Activated CD4-positive, CD25-positive, alpha-beta regulatory T cell treated with anti-CD3 and anti-CD28 coated beads, Interleukin-2, amount 50 U/mL, for 24 hours (primary cell): Measurements from ENCODE around the gene ARID5A.
"Not testable (repeated sequence)": the region's sequence is repeated elsewhere in the genome, so short reads cannot be mapped to it uniquely, and the experiment has no call there.

Experiments used
- ATAC-seq, 2 donors: fragments of 150-1000 bp; cut with Tn5 transposase; one replicate each; pipeline ENCODE4 v1.10.0; 2021; ENCODE audit warnings: mild to moderate bottlenecking in 1 of 2, moderate library complexity in 1 of 2

Gene ARID5A

GRCh38 chr2:96541398-96542152 is 5.0 kb downstream of the ARID5A start:
- no peak for ATAC-seq

GRCh38 chr2:96542357-96542977 is 5.9 kb downstream of the ARID5A start:
- ATAC-seq = no peak

- peak in 1 of 2 donors; percentile 28 for ATAC-seq
Measured at GRCh38 chr2:96546321-96546720, 9.8 kb downstream of the ARID5A start.

- no peak for ATAC-seq
Measured at GRCh38 chr2:96546797-96547196, 10.2 kb downstream of the ARID5A start.

DNA sequence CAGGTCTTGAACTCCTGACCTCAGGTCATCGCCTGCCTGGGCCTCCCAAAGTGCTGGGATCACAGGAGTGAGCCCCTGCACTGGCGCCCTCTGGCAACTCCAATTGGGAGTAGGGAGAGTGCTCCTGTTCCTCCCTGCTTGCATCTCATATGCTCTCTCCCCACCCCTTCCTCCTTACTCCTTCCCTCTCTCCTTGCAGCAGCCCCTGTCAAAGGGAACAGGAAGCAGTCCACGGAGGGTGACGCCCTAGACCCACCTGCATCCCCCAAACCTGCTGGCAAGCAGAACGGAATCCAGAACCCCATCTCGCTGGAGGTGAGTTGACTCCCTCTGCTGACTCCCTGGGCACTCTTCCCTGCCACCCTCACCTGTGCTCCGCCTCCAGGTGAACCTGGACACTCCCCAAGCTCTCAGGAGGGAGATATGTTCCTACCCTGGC is 10.7 kb downstream of the ARID5A start:
- no peak for ATAC-seq

DNA sequence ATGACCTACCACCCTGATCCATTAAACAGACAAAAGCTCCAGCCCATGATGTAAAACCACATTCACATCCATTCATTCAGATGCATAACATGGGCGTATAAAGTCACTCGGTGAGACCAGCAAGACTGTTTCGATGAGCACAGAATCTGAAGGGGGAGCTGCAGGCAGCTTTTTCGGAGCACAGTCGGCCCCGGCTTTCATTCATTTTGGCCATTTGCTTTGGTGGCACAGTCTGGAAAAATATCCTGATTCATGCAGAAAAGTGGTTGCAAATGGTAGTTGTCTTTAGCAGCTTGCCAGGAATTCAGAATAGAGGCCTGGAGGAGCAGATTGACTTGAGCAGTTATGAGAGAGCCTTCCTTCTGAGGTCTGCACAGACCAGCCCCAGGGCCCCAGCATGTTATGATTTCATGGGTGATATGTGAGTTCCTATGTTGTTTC is 11.2 kb downstream of the ARID5A start:
- no peak for ATAC-seq

GRCh38 chr2:96548558-96549465 is 12.3 kb downstream of the ARID5A start:
- no peak for ATAC-seq

DNA sequence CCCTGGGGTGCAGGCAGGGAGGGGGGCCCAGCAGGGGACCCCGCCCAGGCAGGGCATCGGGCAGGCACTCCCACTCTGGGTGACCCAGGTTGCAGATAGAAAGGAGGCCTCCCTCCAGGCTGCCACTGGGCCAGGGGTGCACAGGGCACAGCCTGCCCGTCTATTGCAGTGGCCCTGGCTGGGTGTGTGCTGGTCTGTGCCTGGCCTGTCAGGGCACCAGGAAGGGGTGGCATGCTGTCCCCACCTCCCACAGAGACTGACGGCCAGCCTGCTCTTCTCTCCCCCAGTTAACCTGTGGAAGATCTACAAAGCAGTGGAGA is 12.9 kb downstream of the ARID5A start:
- no peak for ATAC-seq

DNA sequence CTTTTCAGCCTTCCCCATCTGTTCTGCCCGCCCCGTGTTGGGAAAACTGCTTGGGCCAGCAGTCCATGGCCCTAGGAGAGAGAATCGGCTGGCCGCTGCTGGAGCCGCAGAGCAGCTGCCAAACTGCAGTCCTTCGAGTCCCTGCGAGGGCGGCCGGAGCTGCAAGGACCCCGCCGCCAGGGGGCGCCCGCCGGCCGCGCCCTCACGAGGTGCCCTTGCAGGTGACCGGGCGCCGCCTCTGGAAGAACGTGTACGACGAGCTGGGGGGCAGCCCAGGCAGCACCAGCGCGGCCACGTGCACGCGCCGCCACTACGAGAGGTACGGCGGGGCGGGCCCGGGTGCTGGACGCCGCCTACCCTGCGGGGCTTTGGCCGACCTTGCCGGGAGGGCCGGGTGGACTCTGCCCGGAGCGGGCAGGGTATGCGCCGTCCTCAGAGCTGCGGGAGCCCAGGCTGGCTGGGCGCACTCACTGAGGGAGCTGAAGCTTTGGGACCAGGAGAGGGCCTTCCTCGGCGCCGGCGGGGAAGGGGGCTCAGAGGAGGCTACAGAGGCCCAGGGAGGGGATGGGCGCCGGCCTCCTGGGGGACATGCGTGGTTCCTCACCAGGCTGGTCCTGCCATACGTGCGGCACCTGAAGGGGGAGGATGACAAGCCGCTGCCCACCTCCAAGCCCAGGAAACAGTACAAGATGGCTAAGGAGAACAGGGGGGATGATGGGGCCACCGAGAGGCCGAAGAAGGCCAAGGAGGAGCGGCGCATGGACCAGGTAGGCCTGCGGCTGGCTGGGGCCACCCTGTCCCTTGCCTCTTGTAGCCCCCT is 13.6 kb downstream of the ARID5A start:
- ATAC-seq = no peak

GRCh38 chr2:96550787-96551604 is 14.4 kb downstream of the ARID5A start:
- no peak for ATAC-seq

DNA sequence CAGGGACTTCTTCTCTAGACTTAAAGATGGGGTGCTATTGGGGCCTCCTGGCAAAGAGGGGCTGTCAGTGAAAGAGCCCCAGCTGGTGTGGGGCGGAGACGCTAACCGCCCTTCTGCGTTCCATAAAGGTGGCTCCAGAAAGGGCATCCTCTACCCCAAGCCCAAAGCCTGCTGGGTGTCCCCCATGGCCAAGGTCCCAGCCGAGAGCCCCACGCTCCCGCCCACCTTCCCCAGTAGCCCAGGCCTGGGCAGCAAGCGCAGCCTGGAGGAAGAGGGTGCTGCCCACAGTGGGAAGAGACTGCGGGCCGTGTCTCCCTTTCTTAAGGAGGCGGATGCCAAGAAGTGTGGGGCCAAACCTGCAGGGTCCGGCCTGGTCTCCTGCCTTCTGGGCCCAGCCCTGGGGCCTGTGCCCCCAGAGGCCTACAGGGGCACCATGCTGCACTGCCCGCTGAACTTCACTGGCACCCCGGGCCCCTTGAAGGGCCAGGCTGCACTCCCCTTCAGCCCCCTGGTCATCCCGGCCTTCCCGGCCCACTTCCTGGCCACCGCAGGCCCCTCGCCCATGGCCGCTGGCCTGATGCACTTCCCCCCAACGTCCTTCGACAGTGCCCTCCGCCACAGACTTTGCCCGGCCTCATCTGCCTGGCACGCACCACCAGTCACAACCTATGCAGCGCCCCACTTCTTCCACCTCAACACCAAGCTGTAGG is 15.2 kb downstream of the ARID5A start:
- no peak for ATAC-seq

GRCh38 chr2:96552315-96553175 is 16.0 kb downstream of the ARID5A start:
- ATAC-seq = no peak

DNA sequence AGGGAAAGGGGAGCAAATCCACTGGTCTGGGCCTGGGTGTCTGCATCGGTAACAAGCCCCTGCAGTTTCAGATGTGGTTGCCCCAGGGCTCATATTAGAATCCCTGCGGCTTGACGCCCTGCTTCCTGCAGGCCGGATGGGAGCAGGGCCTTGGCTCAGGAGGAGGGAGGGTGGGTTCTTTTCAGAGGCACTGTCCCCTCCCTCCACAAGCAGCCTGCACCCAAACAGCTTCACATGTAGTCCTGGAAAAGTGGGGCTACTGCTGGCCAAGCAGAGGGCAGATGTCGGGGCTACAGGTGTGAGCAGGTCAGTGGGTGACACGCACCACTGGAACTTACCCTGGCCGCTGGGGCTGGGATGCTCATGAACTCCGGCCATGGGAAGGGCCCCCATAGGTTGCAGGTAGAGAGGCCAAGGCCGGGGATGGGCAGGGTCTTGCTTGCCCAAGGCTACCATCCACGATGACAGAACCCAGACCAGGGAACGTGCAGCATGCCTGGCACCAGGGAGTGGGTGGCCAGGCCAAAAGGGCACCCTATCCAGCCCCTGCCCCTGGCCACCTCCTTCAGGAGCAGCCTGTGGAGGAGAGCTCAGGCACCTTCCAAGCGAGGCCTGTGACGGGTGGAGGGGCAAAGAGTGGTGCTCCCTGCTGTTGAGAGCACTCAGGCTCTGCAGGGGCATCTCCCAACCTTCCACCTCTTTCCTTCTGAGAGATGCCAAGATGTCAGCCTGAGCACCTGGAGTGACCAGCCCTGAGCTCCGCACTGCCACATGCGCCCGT is 16.8 kb downstream of the ARID5A start:
- no peak for ATAC-seq

DNA sequence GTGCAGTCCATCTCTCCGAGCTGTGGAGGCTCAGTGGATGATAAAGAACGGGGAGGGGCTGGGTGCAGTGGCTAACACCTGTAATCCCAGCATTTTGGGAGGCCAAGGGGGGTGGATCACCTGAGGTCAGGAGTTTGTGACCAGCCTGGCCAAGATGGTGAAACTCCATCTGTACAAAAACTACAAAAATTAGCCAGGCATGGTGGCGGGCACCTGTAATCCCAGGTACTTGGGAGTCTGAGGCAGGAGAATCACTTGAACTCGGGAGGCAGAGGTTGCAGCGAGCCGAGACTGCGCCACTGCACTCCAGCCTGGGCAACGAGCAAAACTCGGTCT is 17.4 kb downstream of the ARID5A start:
- not testable (repeated sequence) for ATAC-seq

- ATAC-seq = peak in 1 of 2 donors; percentile 12
Measured at GRCh38 chr2:96554293-96555145, 18.0 kb downstream of the ARID5A start.

DNA sequence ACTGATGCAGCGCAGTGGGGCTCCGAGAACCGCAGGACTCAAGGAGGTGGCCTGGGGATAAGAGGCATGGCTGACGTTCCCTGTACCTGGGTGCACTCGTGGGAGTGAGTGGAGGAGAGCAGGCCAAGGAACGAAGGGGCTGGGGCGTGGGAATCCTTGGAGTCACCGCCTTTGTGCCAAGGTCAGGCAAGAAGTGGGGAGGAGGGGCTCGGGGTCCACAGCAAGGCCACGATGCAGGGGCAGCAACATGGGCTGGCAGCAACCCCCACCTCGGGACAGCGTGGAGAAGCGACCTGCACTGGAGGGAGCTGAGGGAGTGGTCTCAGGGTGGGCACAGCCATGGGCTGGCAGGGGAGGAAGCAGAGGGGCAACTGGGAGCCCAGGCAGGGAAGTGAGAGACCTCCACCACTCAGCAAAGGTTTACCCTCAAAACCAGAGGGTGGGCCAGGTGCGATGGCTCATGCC is 18.6 kb downstream of the ARID5A start:
- no peak for ATAC-seq

- ATAC-seq = peak; percentile 92 to 93
Measured at GRCh38 chr2:96556441-96557330, 20.1 kb downstream of the ARID5A start.
